ENCODE measurements around the gene ARF3. TPM values are rescaled to one million over a fixed set of nuclear protein-coding genes. Genes with fewer than 3 reads are reported as not detected.

The ARF3 gene
- total and polyA plus RNA-seq, 9 of the 15 experiments (the other 6 are each of a cell fraction or from before 2014, with no cell fraction given): 5.9 to 170 (median 64.4) TPM

DNA sequence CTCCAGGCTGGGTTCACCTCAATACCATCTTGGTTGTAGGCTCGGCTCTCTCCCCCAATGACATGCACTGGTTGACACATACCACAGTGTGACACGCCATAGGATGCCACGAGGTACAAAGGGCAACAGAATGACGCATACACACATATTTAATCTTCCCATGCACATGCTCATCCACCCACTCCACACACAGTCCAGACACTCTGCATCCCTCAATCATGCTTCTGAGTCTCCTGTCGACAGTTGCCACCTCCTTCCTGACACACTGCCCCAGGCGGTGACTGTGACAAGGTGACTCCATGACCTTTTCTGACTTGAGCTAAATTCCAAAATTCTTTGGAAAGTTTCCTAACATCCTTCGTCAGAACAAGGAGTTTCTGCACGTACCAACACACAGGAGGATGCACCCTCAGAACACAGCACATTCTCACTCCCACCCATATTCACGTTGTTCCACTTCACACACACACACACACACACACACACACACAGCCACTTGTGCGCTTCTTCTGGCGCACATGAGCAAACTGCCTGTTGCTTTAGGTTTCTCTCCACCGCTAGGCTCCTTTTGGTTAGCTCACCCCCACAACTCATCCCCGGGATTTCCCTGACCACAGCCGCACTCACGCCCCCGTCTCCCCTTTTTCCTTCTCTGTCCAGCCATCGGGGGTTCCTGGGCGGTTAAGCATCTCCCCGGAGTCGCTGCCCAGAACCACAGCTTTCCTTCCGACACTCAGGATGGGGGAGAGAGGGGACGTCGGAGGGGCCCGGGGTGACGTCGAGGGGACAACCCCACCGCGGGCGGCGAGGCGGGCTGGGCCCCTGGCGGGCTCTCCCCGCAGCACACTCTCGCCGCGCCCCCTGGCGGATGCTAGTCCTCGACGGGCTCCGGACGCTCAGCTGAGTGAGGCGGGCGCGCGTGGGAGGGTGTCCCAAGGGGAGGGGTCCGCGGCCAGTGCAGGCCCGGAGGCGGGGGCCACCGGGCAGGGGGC lies 20.3 kb upstream of the ARF3 start (continued):
- TF ChIP-seq LCOR (CRISPR knock-in tag; IDR thresholded peaks at IDR 0.05) (no peak), ZNF316 (IDR thresholded peaks at IDR 0.05) (no peak), ZNF589 (CRISPR knock-in tag; IDR thresholded peaks at IDR 0.05; ENCODE audit: low read depth) (no peak), SPI1 (IDR thresholded peaks at IDR 0.05; ENCODE audit: borderline replicate concordance, low read depth, low read length) (no peak), NR3C1 (CRISPR knock-in tag; IDR thresholded peaks at IDR 0.05) (no peak), GATAD2A (IDR thresholded peaks at IDR 0.05) (no peak), HDAC6 (IDR thresholded peaks at IDR 0.05; ENCODE audit: low read depth, low read length) (no peak), KDM1A (IDR thresholded peaks at IDR 0.05) (peak in 1 of 2 experiments; percentile 24; a peak in 1 of 4 replicates), ZNF431 (CRISPR knock-in tag; IDR thresholded peaks at IDR 0.05) (no peak), ZFP30 (CRISPR knock-in tag; IDR thresholded peaks at IDR 0.05; ENCODE audit: borderline replicate concordance) (no peak), HDAC1 (IDR thresholded peaks at IDR 0.05) (no peak), SETDB1 (IDR thresholded peaks at IDR 0.05; ENCODE audit: low read length) (no peak), ZNF217 (CRISPR knock-in tag; IDR thresholded peaks at IDR 0.05) (no peak), KHSRP (IDR thresholded peaks at IDR 0.05) (no peak), RAD21 (CRISPR knock-in tag; conservative IDR thresholded peaks at IDR 0.05 in 1 of 2, IDR thresholded peaks at IDR 0.05 in 1 of 2) (peak; percentile 18 to 52; a peak in 3 of 4 replicates), MAFF (IDR thresholded peaks at IDR 0.05; ENCODE audit: low read length) (no peak), PRDM10 (IDR thresholded peaks at IDR 0.05; ENCODE audit: partially characterized antibody) (no peak), TAF15 (IDR thresholded peaks at IDR 0.05; ENCODE audit: low read depth, low read length) (no peak), RERE (CRISPR knock-in tag; IDR thresholded peaks at IDR 0.05; ENCODE audit: borderline replicate concordance) (no peak), GABPA (tag; conservative IDR thresholded peaks at IDR 0.05; ENCODE audit: low read depth) (no peak)

All from K562 (cell line).